GM21528 (cell line): ENCODE measurements around the gene PLCXD3.
"Not testable (repeated sequence)": the region's sequence is repeated elsewhere in the genome, so short reads cannot be mapped to it uniquely, and the experiment has no call there.

ENCODE experiments used
- ATAC-seq: cut with Tn5 transposase; IDR thresholded peaks from one replicate; pipeline ENCODE4 v1.9.1; 2021; ENCODE audit warnings: mild to moderate bottlenecking, moderate library complexity; ENCODE audit not compliant: unreplicated experiment, low FRiP score

PLCXD3 gene

GRCh38 chr5:41493490-41494126 lies 16.8 kb downstream of the PLCXD3 start:
- ATAC-seq = not testable (repeated sequence)

- ATAC-seq = no peak
Measured at GRCh38 chr5:41485533-41485932, 24.9 kb downstream of the PLCXD3 start.

GRCh38 chr5:41482715-41483114 lies 27.7 kb downstream of the PLCXD3 start:
- ATAC-seq = peak; percentile 61

DNA sequence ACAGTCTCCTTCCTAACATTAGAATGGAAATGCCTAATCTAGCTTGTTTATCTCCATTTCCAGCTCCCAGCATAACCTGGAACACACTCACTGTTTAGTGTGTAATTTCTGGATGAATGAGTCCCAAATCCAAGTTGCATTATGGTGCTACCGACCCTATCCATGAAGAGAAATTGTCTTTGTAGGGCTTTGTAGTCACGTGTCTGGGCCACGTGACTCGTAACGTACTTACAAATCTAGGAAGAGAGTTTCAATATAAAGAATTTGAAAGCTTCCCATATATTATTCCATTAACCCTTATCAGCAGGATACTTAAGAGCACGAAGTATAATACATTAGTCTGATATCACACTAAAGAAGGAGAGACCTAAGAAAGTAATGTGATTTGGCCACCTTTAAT lies 28.2 kb downstream of the PLCXD3 start:
- ATAC-seq = no peak

DNA sequence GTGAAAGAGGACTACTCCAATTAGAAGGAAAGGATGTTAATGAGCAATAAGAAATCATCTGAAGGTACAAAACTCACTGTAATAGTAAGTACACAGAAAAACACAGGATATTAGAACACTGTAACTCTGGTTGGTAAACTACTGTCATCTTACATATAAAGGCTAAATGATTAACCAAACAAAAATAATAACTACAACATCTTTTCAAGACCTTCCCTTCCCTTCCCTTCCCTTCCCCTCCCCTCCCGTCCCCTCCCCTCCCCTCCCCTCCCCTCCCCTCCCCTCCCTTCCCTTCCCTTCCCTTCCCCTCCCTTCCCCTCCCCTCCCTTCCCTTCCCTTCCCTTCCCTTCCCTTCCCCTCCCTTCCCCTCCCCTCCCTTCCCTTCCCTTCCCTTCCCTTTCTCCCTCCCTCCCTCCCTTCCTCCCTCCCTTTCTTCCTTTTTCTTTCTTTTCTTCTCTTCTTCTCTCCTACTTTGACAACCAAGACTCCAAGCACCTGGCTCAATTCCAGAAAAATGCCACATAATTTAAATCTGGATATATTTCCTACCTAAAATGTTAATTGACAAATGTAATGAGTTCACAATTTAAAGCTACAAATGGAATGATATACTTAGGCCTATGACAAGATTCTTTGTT lies 38.7 kb downstream of the PLCXD3 start:
- not testable (repeated sequence) for ATAC-seq

- no peak for ATAC-seq
Measured at GRCh38 chr5:41465493-41466171, 44.8 kb downstream of the PLCXD3 start.

DNA sequence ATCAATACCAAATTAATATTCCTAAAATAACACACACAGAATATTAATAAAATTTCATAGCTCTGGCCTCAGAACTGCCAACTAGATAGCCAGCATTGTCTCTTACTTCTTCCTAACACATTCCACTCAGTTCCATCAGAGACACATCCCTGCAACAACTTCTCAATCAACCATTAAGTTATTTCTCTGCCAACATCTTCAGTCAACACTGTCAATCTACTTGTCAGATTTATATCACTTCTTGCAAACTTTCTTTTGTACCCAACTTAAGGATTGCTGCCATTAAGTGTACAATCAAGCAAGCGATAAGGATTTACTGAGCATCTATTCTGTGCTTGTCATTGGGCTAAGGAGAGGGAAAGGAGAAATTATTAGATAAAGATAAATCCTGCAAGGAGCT lies 50.8 kb downstream of the PLCXD3 start:
- ATAC-seq = no peak

DNA sequence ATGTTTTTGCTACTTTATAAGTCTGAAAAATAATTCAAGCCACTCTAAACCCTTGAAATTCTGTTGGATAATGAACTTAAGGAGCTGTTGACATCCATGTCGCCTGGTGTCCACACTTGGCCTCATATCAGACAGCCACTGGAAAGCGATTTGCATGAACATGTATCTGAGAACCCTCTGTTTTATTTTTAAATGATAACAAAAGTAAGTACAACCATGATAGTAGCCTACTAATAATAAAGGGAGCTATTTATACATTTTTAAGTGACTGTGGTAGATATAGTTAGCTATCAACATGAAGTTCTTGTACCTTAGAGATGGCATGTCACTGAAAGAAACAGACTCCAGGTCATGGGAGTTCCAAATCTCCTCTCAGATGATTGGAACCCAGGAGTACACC lies 53.3 kb downstream of the PLCXD3 start:
- no peak for ATAC-seq

- no peak for ATAC-seq
Measured at GRCh38 chr5:41452506-41452905, 57.9 kb downstream of the PLCXD3 start.

- ATAC-seq = no peak
Measured at GRCh38 chr5:41447650-41448510, 62.5 kb downstream of the PLCXD3 start.

GRCh38 chr5:41445937-41446563 lies 64.4 kb downstream of the PLCXD3 start:
- ATAC-seq = no peak

- ATAC-seq = no peak
Measured at GRCh38 chr5:41435276-41435675, 75.1 kb downstream of the PLCXD3 start.

DNA sequence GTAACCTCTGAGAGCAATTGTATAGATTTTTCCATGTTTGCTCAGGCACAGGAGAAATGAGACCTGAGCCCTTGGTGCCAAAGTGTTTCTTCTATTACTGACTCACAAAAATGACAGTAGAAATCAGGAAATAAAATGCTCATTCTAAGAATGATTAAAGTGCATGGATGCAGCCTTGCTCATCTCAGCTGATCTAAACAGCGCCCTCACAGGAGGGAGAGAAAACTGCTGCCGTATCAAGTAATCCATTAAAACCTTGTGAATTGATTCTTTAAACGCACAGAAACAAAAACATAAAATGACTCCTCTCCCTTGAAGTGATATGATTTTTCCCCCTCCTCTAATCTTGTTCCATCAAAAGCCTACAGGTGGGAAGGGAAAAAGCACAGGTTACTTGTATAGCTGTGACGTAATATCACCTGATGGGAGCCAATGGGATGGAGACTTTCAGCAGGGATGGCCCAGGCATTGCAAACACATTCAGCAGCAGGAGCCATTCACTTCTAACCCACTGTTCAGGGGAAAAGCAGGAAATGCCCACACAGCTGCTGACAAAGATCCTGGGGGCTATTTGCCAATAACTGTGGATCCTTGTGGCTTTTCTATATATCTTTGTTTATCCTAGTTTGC lies 76.7 kb downstream of the PLCXD3 start:
- ATAC-seq = no peak

DNA sequence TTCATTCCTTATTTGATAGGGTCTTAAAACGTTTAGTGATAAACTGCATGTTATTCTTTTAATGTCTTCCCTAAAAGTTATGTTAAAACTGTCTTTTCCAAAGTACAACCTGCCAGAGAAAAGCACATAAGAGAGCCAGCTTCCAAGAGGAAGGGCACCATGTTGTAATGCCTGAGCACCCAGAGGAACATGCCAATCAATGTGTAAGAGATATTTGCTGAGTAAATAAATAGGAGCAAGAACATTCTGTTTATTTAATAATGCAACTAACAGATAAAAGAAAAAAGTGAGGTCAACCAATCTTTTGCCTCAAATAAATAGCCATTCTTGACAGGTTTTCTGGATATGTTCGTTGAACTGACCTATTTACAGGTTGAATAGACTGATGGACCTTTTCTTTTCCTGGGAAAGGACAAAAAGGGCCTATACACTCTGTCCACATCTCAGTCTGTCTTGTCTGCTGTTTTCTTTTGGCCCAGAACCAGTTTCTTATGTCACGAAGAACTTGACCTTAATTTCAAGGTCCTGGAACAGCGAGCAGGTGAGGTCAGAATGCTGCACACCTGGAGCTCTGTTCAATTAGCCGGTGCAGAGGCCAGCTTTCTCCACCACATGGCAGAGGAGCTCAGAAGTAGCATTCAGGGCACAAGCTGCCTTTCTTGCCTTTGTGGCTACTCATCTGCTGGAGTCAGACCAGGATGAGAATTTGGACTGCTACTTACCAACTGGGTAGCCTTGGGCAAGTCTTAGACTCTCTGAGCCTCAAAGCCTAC lies 77.7 kb downstream of the PLCXD3 start:
- ATAC-seq = no peak

DNA sequence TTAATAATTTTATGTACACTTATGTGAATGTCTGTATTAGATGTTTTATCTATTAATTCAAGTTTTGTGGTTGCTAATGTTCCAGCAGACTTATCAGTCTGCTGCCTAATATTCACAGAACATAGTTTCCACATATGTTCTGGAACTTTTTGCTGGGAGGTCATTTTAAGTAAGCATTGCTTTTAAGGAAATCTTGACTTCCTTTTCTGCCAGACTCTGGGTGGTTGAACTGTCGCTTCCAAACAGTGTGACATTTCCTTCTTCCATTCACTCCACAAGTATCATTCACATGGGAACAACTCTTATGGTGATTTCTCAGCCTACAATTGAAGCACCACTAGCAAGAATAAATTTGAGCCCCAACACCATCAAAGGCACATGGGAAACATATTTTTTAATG lies 82.9 kb downstream of the PLCXD3 start:
- ATAC-seq = no peak

DNA sequence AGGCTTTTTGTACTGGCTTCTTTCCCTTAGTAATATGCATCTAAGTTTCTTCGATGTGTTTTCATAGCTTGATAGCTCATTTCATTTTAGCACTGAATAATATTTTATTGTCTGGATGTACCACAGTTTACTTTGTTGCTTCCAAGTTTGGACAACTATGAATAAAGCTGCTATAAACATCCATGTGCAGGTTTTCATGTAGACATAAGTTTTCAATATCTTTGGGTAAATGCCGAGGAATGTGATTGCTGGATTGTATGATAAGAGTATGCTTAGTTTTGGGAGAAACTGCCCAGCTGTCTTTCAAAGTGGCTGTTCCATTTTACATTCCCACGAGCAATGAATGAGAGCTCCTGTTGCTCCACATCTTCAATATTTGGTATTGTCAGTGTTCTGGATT lies 84.7 kb downstream of the PLCXD3 start:
- ATAC-seq = no peak

GRCh38 chr5:41420492-41421067 lies 89.8 kb downstream of the PLCXD3 start:
- ATAC-seq = no peak

DNA sequence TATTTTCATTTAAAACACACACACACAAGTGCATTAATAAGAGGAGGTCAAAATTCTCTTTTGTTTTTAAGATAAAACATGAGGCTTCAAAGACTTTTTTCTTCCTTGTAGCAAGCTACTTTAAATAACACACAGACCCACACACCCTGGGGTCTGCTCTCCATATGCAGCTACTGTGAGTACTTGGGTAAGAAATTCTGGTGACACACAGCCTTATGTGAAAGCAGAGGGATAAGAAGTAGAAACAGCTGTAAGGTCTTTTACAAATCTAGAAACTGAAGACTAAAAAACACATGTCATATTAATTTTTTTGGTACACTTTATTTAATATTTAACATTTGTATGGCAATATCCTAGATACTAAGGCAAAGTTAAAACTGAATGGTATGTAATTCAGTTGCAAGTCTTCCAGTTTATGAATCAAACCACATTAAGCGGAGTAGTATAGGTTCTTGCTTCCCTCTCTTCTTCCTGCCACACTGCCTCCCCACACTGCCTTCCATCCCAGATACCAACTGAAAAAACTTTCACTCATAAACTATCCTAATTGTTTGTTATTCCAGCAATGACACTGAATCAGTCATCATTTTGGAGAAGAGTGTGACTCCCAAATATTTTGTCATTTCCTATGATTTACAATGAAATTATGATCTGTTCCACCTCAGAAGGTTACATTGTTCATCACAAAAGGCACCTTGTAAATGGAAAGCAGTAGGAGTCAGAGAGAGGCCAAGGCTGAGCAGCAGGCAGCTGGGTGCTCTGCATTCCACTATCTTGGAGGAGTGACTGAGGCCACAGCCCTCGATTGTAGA lies 92.0 kb downstream of the PLCXD3 start:
- no peak for ATAC-seq
